ENCODE data around the gene UMAD1.

Gene UMAD1

DNA sequence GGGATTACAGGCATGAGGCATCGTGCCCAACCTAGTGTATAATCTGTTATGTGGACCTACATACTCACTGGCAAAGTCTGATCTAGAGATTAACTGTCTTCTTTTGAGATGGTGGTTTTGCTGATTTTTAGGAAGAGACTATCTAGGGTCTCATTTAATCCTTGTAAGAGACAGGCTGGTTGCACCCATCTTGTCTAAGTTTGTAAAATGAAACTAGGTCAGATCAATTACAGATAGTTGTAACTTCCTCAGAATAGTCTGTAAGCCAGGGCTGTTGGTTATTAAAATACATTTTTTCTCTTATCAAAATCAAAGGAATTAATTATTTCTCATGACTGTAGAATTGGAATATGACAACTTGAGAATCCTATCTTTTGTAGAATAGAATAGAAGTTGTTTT, 142.4 kb downstream of the UMAD1 start:
- no peak overlapping the region for H3K4me3 ChIP-seq (ENCODE audit: low read depth in 1 of 2, low read length in 2 of 2)
- no peak for TF ChIP-seq EZH2 (IDR thresholded peaks at IDR 0.05; ENCODE audit: borderline replicate concordance, low read depth, low read length, severe bottlenecking)
- TF ChIP-seq, protein P1, sequence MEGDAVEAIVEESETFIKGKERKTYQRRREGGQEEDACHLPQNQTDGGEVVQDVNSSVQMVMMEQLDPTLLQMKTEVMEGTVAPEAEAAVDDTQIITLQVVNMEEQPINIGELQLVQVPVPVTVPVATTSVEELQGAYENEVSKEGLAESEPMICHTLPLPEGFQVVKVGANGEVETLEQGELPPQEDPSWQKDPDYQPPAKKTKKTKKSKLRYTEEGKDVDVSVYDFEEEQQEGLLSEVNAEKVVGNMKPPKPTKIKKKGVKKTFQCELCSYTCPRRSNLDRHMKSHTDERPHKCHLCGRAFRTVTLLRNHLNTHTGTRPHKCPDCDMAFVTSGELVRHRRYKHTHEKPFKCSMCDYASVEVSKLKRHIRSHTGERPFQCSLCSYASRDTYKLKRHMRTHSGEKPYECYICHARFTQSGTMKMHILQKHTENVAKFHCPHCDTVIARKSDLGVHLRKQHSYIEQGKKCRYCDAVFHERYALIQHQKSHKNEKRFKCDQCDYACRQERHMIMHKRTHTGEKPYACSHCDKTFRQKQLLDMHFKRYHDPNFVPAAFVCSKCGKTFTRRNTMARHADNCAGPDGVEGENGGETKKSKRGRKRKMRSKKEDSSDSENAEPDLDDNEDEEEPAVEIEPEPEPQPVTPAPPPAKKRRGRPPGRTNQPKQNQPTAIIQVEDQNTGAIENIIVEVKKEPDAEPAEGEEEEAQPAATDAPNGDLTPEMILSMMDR (IDR thresholded peaks at IDR 0.05; ENCODE audit: borderline replicate concordance, extremely low read depth, low read length, poor library complexity, severe bottlenecking): no peak

DNA sequence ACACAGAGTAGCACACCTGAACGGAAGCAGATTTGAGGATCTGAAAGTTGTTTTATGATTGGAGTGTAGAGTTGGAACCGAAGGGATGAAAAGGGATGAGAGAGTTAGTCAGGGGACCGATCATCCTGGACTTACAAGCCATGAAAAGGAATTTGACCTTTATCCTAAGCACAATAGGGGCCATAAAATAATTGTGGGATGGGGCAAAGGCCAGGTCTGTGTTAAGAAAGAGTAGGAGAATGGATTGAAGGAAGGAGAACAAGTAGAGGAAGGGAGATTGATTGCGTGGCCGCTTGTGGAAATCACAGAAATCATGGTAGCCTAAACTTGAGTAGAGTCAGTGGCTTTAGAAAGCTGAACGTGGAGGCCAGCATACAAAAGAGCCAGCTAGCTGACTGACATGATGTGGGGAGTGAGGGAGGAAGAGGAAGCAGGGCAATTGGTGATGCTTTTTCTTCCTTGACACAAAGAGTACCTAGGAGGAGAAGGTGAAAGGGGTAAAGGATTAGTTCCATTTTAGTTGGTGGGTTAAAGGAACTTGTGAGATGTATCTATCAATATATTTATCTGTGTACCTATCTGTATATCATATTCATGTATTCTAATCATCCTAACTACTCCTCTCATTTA, 144.9 kb downstream of the UMAD1 start:
- Histone ChIP-seq H3K4me2 (ENCODE audit: insufficient read depth, low read length) (no peak overlapping the region), H3K9me3 (ENCODE audit: insufficient read depth, low read length, severe bottlenecking) (no peaks in the 10 kb centered on the region), H3K36me3 (ENCODE audit: insufficient read depth, low read length) (no peaks in the 10 kb centered on the region), H4K20me1 (ENCODE audit: insufficient read depth, low read length) (no peaks in the 10 kb centered on the region), H3K79me2 (ENCODE audit: insufficient read depth, low read length) (no peaks in the 10 kb centered on the region), H3K27ac (ENCODE audit: low read length) (no peak overlapping the region), H3K4me1 (ENCODE audit: insufficient read depth, low read length) (peaks cover 40% of the 10 kb centered on the region), H3K27me3 (ENCODE audit: insufficient read depth, low read length, poor library complexity) (no peaks in the 10 kb centered on the region), H3K4me3 (ENCODE audit: low read depth in 1 of 2, low read length in 2 of 2) (no peak overlapping the region), H3K9ac (ENCODE audit: low read depth, low read length) (no peak overlapping the region), H2AFZ (ENCODE audit: low read depth, low read length) (no peak overlapping the region)
- TF ChIP-seq, protein P1 (IDR thresholded peaks at IDR 0.05; ENCODE audit: borderline replicate concordance, extremely low read depth, low read length, poor library complexity, severe bottlenecking): no peak
- TF ChIP-seq EZH2 (IDR thresholded peaks at IDR 0.05; ENCODE audit: borderline replicate concordance, low read depth, low read length, severe bottlenecking): no peak
- DNase-seq (no peak), ATAC-seq (ENCODE audit: insufficient read depth, low read depth) (no peak)

More for the DNA sequence above, 142.4 kb downstream of the UMAD1 start:
- ATAC-seq (ENCODE audit: insufficient read depth, low read depth): peak; percentile 25; the same call in 2 of the 3 replicates
- DNase-seq: no peak
- no peaks in the 10 kb centered on the region for H3K36me3 ChIP-seq (ENCODE audit: insufficient read depth, low read length)
- H2AFZ ChIP-seq (ENCODE audit: low read depth, low read length): no peak overlapping the region
- no peak overlapping the region for H3K27ac ChIP-seq (ENCODE audit: low read length)
- H3K27me3 ChIP-seq (ENCODE audit: insufficient read depth, low read length, poor library complexity): no peaks in the 10 kb centered on the region
- peaks cover 39% of the 10 kb centered on the region for H3K4me1 ChIP-seq (ENCODE audit: insufficient read depth, low read length)
- H3K4me2 ChIP-seq (ENCODE audit: insufficient read depth, low read length): no peak overlapping the region
- H3K79me2 ChIP-seq (ENCODE audit: insufficient read depth, low read length): no peaks in the 10 kb centered on the region
- H3K9me3 ChIP-seq (ENCODE audit: insufficient read depth, low read length, severe bottlenecking): no peaks in the 10 kb centered on the region
- no peaks in the 10 kb centered on the region for H4K20me1 ChIP-seq (ENCODE audit: insufficient read depth, low read length)
- no peak overlapping the region for H3K9ac ChIP-seq (ENCODE audit: low read depth, low read length)

DNA sequence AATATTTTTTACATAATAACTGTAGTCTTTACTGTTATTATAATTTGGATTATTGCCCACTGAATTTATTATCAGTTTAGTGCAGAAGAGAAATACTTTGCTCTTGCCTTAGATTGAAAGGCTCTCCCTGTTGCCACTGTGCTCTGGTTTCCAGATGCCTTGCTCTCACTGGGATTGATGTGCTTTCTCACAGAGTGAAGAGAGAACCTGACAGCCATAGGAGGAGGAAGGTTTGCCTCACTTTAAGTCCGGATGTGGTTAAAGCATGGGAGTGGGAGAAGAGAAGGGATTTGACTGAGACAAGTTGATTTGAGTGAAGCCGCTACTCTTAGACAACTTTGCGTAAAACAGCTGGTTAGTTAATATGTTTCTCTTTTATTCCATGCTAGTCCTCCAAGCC, 146.0 kb downstream of the UMAD1 start:
- ATAC-seq (ENCODE audit: insufficient read depth, low read depth) (peak; percentile 98), DNase-seq (peak; percentile 62)
- no peaks in the 10 kb centered on the region for H3K79me2 ChIP-seq (ENCODE audit: insufficient read depth, low read length)
- H4K20me1 ChIP-seq (ENCODE audit: insufficient read depth, low read length): no peaks in the 10 kb centered on the region
- no peak overlapping the region; a peak in 1 of 4 replicates for H3K4me3 ChIP-seq (ENCODE audit: low read depth in 1 of 2, low read length in 2 of 2)
- H3K9me3 ChIP-seq (ENCODE audit: insufficient read depth, low read length, severe bottlenecking): no peaks in the 10 kb centered on the region
- H2AFZ ChIP-seq (ENCODE audit: low read depth, low read length): no peak overlapping the region
- no peaks in the 10 kb centered on the region for H3K27me3 ChIP-seq (ENCODE audit: insufficient read depth, low read length, poor library complexity)
- peak overlapping the region; percentile 50 for H3K4me2 ChIP-seq (ENCODE audit: insufficient read depth, low read length)
- TF ChIP-seq, protein P1 (IDR thresholded peaks at IDR 0.05; ENCODE audit: borderline replicate concordance, extremely low read depth, low read length, poor library complexity, severe bottlenecking): no peak
- no peak for TF ChIP-seq EZH2 (IDR thresholded peaks at IDR 0.05; ENCODE audit: borderline replicate concordance, low read depth, low read length, severe bottlenecking)
- H3K9ac ChIP-seq (ENCODE audit: low read depth, low read length): no peak overlapping the region; the same call in 1 of the 2 replicates
- H3K27ac ChIP-seq (ENCODE audit: low read length): peak overlapping the region; percentile 33
- peaks cover 40% of the 10 kb centered on the region for H3K4me1 ChIP-seq (ENCODE audit: insufficient read depth, low read length)
- H3K36me3 ChIP-seq (ENCODE audit: insufficient read depth, low read length): no peaks in the 10 kb centered on the region

Measured in DND-41 (cell line).